Measurements from ENCODE around the gene RBM44.

Gene RBM44

DNA sequence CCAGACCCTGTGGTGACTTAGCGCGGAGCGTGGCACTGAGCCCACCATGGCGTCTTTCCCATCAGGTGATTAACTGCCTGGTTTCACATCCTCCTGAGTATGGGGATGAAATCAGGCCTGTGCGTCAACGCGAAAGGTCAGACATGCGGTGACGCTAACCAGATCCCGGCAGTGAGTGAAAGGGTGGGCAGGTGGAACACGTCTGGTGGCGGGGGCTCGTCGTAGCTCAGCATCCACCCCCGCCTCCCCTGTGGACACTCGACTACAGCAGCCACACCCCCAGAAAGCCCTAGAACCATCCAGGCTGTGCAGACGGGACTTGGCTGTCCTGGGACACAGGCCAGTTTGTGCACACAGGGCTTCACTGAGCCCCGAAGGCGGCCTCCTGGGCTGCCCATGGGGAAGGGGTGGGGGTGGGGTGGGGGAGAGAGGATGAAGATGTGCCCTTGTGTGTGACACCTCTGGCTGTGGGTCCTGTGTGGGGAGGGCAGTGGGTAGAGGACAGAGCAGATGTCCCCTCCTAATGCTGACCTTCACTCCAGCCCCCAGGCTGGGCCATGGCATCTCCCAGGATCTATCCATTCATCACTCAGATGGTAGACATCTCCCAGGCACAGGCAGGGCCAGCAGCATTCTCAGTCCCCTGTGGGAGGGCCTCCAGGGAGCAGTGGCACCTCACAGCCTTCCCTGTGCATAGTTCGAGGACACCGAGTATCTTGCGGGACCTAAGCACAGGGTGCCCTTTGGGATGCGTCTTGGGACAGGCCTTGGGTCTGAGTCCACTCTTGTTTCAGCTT lies 88.3 kb downstream of the RBM44 start:
- DNase-seq, result no peak

DNA sequence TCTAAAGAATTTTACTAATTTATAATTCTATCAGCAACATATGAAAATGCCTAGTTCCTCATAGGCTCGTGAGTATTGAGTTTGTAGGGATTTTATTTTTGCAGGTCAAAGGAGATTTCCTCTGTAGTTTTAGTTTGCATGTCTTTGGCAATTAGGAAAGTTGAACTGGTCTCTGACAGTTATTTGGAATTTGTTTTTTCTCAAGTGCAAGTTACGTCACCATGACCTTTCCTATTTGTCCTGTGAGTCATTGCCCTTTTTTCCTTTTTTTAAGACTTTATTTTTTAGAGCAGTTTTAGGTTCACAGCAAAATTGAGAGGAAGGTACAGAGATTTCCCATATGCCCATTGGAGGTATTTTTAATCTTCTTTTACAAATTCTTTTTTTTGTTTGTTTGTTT lies 89.8 kb downstream of the RBM44 start:
- no peak for DNase-seq

DNA sequence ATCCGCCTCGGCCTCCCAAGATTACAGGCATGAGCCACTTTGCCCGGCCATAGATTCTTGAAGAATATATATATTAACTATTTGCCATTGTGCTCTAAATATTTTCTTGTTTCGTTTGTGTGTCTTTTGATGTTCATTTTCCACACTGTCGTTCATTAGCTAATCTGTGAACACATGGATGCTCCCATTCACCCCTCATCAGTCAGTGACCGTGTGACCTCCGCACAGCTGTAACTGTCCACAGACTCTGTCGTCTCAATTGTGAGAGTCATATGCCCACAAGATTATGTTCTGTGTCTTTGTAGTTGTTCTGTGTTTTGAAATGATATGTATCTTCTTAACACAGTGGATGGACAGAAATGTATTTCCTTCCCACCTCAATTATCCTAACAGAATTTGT lies 90.4 kb downstream of the RBM44 start:
- no peak for DNase-seq

DNA sequence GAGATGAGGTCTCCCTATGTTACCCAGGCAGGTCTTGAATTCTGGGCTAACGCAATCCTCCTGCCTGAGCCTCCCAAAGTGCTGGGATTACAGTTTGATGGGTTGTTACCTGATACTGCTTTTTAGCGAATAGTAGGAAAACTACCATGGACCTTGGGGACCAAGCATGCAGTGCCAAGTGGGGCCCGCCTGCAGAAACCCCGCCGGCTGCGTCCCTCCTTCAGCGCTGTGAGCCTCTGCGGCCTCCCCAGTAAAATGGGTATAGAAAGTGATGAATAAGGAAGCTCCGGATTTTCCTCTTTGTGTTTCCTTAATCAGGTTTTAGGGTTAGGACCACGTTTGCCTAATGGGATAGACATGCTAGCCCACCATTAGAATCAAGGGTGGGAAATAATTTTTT lies 91.2 kb downstream of the RBM44 start:
- no peak for DNase-seq

Data from NK-92 treated with Interleukin-12 subunit alpha and Interleukin-12 subunit beta, amount 100 ng/mL, for 24 hours (cell line).